CD4-positive, alpha-beta T cell treated with Interleukin-4 for 4 hours (primary cell): ENCODE measurements around the gene CDKN2D.
"Not testable (repeated sequence)": the region's sequence is repeated elsewhere in the genome, so short reads cannot be mapped to it uniquely, and the experiment has no call there.

Source experiments
- DNase-seq: peaks from one replicate; pipeline ENCODE4 v3.0.0-alpha.2; 2020

The CDKN2D gene

DNA sequence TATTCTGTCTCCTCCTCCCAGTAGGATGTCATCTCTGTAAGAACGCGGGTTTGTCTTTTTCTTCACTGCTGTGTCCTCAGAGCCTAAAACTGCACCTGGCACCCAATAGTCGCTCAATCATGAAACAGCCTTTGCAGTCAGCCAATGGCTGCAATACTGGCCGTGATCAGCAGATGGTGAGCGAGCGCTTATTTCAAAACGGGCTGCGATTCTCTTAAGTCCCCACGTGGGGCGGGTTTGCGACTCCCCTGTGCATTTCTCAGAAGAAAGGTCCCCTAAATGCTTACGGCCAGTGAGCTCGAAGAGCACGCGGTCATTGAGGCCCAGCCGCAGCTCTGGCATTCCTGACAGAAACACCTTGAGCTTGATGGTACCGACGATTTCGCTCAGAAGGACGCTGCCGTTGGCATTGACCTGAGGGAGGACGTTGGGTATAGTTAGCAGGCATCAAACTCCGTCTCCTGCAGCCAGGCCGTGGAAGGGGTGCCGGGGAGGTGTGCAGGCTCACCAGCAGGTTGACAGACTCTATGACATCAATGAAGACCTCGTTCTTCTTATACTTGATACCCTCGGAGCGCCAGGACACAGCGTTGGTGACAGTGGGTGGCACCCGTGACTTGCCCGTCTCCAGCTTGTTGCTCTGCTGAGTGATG, 12.3 kb upstream of the CDKN2D start:
- DNase-seq = peak; percentile 87

DNA sequence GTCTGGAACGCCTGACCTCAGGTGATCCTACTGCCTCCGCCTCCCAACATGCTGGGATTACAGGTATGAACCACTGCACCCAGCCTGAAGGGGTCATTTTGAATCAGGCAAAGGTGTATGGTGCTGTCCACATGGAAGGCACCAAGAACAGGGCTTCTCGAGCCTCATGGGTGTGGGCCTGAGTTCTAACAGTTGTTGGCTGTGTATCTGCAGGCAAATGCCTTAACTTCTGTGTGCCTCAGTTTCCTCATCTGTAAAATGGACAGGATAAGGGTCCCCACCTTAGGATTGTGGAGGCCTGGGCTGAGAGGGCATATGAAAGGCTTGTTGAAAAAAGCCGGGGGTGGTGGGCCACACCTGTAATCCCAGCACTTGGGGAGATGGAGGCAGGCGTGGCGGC, 9.2 kb upstream of the CDKN2D start:
- DNase-seq = no peak

DNA sequence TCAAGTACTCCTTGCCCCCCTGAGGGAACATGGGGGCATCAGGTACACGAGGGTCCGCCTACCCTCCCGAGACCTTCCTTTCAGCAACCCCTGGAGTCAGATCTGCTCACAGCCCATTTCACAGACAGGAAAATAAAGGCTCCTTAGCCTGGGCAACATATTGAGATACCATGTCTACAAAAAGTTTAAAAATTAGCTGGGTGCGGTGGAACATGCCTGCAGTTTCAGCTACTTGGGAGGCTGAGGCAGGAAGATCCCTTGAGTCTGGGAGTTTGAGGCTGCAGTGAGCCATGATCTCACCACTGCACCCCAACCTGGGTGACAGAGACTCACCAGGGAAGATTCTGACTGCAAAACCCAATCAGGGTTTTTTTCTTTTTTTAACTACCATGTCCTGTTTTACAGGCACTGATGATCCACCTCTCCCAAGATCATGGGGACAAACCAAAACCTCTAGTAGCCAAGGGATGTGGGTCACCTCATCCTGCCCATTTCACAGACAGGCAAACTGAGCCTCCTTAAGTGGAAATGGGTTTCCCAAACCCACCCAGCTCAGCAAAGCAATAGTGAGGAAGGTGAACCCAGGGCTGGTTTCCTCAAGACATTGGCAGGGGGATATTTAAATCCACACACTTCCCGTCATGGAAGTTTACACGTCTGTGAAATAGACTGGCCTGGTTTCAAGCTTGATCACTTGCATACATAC, 6.4 kb upstream of the CDKN2D start:
- DNase-seq = no peak

DNA sequence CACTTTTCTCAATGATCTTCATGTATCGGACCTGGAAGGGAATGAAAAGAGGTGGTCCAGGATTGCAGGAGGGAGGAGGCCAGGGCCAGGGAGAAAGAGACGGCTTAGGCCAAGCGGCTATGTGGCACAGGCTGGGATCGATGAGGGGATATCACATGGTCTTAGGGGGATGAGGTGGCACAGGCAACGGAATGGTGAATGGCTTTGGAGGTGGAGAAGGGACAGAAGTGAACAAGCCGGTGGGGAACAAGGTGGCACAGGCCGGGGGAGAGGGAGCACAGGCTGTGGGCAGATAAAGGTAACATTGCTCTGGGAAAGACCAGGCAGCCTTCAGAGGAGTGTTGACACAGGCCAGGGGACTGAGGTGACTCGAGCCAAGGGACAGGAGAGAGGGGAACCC, 5.7 kb upstream of the CDKN2D start:
- DNase-seq = no peak

DNA sequence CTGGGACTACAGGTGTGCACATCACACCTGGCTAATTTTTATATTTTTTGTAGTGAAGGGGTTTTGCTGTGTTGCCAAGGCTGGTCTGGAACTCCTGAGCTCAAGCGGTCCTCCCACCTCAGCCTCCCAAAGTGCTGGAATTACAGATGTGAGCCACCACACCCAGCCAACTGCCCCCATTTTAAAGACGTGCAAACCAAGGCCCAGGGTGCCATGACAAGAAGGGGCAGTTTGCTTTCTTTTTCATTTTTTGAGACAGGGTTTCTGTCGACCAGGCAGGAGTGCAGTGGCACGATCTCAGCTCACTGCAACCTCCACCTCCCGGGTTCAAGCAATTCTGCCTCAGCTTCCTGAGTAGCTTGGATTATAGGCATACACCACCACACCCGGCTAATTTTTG, 5.0 kb upstream of the CDKN2D start:
- DNase-seq = not testable (repeated sequence)

DNA sequence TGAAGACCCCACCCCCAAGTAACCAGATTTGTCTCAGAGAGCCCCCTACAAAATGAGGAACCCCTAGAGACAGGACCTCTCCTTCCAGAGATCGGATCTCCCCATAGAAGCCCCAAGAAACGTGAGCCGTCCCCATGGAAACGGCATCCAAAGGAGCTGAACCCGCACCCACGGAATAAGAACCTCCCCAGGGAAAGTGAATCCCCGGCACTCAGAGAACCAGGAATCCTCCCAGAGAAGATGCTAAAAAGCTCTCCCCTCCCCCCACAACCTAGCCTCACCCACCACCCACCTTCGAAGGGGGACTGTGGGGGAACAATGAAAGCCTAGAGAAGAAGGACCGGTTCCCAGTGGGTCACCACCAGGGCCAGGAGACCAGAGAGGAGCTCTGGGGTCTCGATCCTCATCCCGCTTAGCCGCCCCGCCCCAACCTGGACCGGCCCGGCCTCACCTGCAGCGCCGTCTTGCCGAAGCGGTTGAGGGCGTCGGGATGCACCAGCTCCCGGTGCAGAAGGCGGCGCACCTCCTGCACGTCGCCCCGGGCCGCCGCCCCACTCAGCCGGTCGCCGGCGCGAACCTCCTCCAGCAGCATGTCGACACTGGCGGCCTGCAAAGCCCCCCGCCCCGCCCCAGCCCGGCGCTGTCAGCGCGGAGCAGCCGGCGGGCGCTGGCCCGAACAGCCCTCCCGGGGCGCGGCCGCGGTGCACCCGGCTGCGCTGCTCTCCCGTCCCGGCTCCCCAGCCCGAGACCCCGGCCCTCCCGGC, 535 bp downstream of the CDKN2D start:
- peak; percentile 60 for DNase-seq

DNA sequence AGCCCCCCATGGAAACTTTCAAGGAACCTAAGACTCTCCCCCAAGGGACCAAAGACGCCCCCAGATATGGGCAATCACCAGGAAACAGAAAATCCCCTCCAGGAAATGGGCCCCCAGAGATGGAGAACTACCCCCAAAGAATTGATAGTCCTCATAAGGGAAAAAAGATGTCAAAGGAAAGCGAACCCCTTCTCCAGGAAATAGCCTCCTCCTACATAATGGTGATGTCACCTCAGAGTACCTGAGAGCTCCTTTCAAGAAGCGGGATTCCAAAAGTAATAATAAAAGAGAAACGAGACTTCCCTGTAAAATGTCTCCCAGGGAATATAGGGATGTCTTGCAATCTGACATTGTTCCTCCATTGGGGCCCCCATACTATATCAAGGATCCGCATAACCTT, 1.1 kb downstream of the CDKN2D start:
- DNase-seq = peak; percentile 24

DNA sequence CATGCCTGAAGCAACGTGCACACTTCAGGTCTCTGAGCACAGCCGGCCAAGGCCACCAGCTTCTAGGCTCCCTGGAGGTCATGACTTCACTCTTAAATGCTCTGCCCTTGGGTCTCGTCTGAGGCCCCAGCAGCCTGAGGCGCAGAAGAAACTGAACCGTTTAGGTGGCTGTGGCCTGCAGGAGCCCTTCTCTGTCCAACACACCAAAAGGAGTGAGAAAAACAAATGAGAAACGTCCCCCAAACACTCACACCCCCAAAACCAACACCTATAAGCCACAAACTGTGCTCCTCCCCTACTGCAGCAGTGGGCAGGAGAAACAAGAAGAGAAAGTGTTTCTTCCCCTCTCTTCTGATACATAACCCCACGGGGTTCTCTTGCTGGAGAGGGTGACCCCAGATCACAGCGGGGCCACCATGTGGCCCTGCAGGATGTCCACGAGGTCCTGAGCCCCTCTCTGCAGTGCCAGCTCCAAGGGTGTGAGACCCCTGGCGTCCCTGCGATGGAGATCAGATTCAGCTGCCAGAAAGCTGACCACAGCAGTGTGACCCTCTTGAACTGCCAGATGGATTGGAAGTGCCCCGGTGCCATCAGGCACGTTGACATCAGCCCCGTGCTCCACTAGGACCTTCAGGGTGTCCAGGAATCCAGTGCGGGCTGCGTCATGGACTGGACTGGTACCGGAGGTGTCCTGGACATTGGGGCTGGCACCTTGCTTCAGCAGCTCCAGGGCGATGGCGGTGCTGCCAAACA, 1.9 kb downstream of the CDKN2D start:
- DNase-seq = peak; percentile 83

DNA sequence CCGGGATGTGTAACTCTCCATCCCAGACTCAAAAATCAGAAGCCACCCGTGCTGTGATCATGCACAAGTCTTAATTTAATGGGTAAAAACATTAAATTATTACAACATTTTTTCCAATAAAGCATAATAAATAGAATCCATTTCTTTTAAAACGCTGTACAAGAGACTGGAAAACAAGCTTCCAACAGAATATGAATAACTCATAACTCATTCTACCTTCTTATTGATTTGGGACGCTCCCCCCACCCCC, 2.4 kb downstream of the CDKN2D start:
- no peak for DNase-seq

DNA sequence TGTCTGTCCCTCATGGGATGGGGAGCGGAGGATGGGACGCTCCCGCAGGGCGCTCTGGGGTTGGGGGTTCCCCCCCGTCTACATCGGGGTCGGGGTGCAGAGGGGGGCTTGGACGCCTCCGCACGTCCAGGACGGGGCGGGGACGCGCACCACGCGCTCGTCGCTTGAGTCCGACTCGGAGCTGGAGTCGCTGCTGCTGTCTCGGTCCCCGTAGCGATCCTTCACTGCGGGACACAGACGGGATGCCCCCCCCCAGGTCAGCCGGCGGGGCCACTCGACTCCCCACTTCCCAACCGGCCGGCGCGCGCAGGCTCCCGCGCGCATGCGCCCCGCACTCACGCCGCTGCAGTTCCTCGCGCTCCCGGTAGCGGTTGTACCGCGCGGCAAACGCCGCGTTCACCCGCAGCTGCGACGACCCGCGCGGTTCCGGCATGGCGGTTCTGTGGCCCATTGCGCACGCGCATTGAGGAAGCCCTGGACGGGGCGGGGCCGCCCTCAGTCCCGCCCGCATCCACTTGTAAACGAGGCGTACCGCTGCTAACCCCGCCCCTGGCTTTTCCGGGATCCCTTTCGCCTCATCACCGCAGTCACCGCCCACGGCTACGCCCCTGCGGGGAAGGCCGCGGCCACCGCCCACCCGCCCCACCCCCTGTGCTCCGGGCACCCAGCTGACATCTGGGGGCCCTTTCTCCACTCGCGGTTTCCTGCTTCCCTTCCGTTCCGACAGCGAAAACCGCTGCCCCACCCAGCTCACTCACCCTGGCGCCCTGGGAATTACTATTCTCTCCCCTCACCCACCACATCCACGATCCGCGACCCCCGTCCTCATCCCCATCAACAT, 3.0 kb downstream of the CDKN2D start, which contains the start of gene KRI1:
TSS of gene KRI1 (minus strand) at position 444 of the 841 bp plus-strand sequence. CDS start at position 433, 11 bp downstream.
- peak; percentile 98 for DNase-seq

DNA sequence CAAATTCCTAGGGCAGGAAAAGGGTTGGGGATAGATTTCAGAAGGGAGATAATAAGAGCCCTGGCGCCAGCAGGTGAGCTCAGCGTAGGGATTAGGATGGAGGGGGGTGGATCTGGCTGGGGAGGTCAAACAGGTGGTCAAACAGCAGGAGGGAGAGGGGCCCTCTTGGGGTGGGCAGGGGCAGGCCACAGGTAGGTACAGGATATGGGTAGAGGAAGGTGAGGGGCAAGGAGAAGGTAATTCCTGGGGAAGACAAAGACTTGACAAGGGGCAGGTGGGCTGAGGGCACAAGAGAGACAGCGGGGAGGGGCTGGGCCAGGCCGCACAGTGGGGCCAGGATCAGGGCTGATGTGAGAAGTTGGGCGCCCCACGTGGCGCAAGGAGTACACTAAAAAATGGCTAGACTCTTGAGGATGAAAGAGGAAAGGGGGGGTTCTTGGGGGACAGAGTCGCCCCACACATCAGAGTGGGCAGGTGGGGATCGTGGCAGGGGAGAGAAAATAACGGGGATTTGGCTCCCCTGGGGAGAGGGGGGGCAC, 3.7 kb downstream of the CDKN2D start:
- peak; percentile 54 for DNase-seq

DNA sequence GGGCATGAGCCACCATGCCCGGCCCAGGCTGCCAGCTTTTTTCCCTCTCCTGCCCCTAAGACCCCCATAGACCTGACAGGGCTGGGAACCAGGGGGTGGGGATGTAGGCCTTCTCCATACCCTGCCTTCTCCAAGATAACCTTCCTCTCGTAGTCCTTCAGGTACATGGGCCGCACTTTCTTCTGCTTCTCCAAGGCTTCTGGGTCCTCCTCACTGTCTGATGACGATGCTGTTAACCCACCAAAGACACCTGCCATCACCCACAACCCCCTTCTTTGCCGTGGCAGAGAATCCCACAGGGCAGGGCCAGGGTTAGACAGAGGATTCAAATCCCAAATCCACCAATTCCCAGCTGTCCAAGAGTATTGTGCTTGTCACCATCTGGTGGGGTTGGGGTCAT, 6.2 kb downstream of the CDKN2D start:
- DNase-seq = no peak

DNA sequence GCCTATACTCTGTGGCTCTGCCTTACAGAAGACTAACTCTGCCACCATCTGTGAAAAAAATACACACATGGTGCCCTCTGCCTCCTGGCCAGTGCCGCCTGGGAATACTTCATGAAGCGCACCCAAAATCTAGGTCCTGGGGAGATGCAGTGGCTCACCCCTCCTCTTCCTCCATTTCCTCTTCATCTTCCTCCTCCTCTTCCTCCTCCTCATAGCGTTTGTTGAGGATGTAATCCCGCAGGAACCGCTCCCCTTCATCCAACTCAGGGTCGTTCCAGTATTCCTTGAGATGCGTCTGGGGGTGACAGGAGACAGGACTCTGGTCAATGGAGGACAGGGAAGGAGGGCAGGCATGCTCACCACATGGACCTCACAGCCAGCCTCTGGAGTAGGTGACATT, 8.6 kb downstream of the CDKN2D start:
- no peak for DNase-seq

DNA sequence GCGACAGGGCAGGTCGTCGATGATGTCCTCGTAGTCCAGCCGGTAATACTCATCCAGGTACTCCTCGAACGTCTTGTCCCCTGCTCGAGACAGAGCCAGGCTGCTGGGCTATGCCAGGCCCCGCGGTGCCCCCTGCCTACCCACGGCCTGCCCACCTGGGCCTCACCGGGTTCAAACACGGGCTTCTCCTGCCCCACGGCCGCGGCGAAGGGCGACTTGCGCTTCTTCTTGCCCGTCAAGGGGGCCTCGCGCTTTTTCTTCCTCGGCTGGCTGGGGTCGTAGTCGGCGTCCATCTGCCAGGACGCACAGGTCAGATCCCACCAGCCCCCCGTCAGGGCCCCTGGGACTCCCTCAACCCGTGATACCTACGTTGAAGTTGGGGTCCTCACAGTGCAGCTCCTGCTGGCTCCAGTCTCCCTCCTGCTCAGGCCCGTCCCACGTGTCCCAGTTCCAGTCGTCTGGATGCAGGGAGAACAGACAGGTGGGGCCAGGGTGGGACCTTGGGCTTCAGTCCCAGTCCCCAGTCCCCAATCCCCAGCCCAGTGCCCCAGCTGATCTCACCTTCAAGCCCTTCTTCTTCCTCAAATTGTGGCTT, 11.1 kb downstream of the CDKN2D start:
- no peak for DNase-seq

DNA sequence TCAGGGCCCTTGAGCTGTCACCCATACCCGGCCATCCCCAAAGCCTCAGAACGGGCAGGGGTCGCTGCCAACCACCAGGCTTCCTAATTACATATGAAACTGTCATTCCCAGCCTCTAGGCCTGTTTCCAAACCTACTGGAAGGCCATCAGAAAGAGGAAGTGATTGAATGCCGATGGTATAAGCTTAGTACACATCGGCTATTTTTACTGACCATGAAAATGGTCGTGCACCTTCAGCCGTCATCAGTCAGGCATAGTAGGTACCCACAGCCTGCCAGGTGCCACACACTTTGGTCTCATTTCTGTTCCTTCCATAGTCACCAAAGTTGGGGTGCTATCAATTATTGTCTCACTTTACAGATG, 13.2 kb downstream of the CDKN2D start:
- DNase-seq = no peak

DNA sequence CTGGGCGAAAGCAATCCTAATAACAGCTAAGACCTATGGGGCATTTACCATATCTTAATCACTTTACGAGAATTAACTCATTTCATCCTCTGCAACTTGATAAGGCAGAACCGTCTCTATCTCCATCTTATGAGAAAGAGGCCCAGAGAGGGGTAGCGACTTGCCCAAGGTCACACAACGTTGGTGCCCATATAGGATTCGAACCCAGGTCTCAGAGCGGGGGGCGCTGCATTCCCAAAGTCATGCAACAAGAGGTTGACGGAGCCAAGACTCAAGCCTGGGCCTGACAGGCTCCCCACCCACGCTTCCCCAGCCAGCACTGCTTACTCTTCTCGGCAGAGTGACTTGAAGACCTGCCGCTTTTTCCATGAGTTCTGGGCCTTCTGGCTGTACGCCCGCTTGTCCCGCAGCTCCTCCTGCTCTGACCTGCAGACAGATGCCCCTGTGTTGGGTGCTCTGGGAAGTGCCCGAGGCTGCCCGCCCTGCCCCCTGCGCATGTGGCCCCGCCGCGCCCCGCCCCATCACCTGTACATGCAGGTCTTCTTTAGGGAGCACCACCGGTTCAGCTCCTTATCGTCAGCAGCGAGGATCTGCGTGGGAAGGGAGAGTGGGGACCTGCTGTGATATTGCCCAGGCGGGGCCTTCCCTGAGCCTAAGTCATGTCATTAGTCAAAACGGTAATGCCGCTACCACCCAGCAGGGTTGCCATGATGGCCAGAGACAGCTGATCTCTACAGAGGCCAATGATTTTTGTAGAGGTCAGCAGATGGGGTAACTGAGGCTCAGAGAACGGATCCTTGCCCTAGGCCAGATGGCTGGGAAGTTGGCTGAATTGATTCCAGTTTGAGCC, 13.8 kb downstream of the CDKN2D start:
- no peak for DNase-seq

DNA sequence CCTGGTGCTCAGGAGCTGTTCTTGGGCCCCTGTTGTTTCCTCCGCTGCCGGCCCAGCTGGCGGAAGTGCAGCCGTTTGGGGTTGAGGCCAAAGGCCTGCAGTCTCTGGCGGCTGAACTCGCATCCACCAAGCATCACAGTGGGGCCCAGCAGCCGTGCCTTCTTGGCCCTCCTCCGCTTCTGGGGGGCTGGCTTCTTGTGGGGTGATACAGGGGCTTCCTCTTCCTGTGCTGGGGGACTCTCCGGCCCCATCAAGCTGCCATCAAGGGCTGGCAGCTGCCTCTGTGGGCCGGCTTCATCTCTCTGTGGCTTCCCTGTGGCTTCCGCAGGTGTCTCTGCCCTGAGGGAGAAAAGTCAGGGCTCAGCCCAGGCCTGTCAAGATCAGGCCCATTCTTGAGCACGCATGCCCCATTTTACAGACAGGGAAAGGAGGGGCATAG, 14.8 kb downstream of the CDKN2D start:
- DNase-seq = peak; percentile 71

DNA sequence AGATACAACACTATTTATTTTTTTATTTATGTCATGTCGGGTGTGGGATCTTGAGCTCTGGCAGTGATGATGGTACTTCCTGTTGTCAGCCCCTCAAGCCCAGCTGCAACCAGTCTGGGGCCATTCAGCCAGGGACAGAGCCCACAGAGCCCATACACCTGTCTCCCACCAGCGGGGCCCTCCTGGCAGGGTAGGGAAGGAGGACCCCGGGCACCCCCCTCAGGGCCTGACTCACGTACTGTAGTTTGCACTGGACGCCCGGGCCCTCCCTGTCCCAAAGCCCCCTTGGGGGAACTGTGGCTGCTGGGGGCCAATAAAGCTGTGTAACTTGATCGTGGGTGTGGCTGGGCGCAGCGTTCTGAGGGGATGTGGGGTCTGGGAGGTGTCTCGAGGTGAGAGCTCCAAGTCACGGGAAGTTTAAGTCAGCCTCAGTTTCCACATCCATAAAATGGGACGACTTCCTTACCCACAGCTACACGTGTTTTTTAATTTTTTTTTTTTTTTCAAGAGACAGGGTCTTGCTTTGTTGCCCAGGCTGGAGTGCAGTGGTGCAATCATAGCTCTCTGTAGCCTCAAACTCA, 15.6 kb downstream of the CDKN2D start:
- DNase-seq = no peak

DNA sequence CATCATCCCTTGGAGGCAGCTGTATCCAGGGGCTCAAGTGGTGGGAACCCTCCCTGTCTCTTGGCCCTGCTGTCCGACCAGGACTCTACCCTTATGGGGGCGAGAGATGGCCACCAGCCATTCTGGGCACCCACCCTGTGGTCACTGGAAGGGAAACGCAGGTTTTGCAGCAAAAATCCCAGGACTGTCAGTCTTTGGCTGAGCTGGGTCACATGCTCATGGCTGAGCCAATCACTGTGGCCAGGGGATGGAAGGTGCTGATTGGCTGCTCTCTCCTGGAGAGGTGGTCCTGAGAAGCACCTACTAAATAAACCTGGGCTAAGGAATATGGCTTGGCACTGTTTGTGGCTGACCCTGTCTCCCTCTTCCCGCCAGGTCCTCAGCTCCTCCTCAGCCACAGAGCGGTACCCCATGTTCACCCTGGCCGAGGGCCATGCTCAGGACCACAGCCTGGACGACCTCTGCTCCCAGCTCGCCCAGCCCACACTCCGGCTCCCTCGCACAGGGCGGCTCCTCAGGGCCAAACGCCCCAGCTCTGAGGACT, 16.2 kb downstream of the CDKN2D start:
- no peak for DNase-seq

DNA sequence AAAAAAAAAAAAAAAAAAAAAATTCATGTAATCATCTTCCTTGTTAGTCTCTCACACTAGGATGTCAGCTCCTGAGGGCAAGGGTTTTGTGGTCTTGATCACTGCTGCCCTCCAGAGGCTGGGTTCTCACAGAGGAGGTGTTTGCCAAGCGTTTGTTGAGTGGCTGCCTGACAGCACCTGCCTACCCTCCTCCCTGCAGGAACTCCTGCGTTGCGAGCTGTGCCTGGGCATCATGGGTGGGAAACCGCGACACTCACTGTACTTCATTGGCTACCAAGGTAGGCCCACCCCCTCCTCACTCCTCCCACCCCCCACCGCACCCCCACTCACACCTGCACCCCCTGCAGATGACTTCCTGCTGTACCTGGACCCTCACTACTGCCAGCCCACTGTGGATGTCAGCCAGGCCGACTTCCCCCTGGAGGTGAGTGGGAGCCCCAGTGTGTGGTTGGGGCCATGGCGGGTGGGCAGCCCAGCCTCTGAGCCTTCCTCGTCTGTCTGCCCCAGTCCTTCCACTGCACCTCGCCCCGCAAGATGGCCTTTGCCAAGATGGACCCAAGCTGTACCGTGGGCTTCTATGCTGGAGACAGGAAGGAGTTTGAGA, 17.0 kb downstream of the CDKN2D start:
- DNase-seq = peak; percentile 56
